Astrocyte (in vitro differentiated cells and primary cell): ENCODE results near the gene MLF2.

Source experiments
- EZH2 ChIP-seq: IDR thresholded peaks from 2 replicates; pipeline ENCODE4 v1.6.1; 2012; ENCODE audit warnings: mild to moderate bottlenecking, low read length, inconsistent platforms; ENCODE audit not compliant: insufficient read depth
- TF ChIP-seq, protein P1 (sequence below): IDR thresholded peaks from 2 replicates; pipeline ENCODE4 v1.5.1; 2011; ENCODE audit warnings: low read depth, mild to moderate bottlenecking, inconsistent platforms, low read length, moderate library complexity; ENCODE audit not compliant: insufficient read depth

- TF ChIP-seq, protein P1, sequence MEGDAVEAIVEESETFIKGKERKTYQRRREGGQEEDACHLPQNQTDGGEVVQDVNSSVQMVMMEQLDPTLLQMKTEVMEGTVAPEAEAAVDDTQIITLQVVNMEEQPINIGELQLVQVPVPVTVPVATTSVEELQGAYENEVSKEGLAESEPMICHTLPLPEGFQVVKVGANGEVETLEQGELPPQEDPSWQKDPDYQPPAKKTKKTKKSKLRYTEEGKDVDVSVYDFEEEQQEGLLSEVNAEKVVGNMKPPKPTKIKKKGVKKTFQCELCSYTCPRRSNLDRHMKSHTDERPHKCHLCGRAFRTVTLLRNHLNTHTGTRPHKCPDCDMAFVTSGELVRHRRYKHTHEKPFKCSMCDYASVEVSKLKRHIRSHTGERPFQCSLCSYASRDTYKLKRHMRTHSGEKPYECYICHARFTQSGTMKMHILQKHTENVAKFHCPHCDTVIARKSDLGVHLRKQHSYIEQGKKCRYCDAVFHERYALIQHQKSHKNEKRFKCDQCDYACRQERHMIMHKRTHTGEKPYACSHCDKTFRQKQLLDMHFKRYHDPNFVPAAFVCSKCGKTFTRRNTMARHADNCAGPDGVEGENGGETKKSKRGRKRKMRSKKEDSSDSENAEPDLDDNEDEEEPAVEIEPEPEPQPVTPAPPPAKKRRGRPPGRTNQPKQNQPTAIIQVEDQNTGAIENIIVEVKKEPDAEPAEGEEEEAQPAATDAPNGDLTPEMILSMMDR = no peak
- no peak for TF ChIP-seq EZH2
Measured at GRCh38 chr12:6768990-6769389, 16.0 kb upstream of the MLF2 start.
